GM23338 (cell line): ENCODE measurements around the gene GJB4.

Experiments
- CREB1 ChIP-seq: fragments of 250-450 bp; sonication (Bioruptor Pico); IDR thresholded peaks from 2 replicates; pipeline ENCODE4 v1.5.0; 2020; ENCODE audit warnings: low read depth, mild to moderate bottlenecking, moderate library complexity
- EZH2 ChIP-seq: fragments of 200-600 bp; sonication (generic); IDR thresholded peaks from one replicate; pipeline ENCODE4 v1.8.0; 2017; ENCODE audit warnings: antibody characterized with exemption, mild to moderate bottlenecking, low read depth; ENCODE audit not compliant: unreplicated experiment
- EZH2phosphoT487 ChIP-seq: fragments of 200-600 bp; sonication (generic); IDR thresholded peaks from one replicate; pipeline ENCODE4 v1.8.1; 2018; ENCODE audit warnings: antibody characterized with exemption; ENCODE audit not compliant: unreplicated experiment
- JUNB ChIP-seq: IDR thresholded peaks from one replicate; pipeline ENCODE4 v1.6.1; 2016; ENCODE audit warnings: antibody characterized with exemption; ENCODE audit not compliant: unreplicated experiment
- NANOG ChIP-seq: IDR thresholded peaks from 2 replicates; pipeline ENCODE4 v1.6.1; 2016; ENCODE audit warnings: antibody characterized with exemption, borderline replicate concordance
- POLR2AphosphoS5 ChIP-seq: IDR thresholded peaks from 2 replicates; pipeline ENCODE4 v1.6.1; 2016; ENCODE audit warnings: antibody characterized with exemption, low read depth
- STAT1 ChIP-seq: IDR thresholded peaks from one replicate; pipeline ENCODE4 v1.6.1; 2016; ENCODE audit warnings: antibody characterized with exemption; ENCODE audit not compliant: unreplicated experiment
- ZNF114 ChIP-seq: fragments of 250-450 bp; sonication (Bioruptor Pico); IDR thresholded peaks from 2 replicates; pipeline ENCODE4 v1.5.0; 2020; ENCODE audit warnings: mild to moderate bottlenecking, moderate library complexity
- ZNF331 ChIP-seq: fragments of 250-450 bp; sonication (Bioruptor Pico); IDR thresholded peaks from 2 replicates; pipeline ENCODE4 v1.5.0; 2020; ENCODE audit warnings: low read depth, mild to moderate bottlenecking, moderate library complexity
- TF ChIP-seq, protein P1 (sequence below), 2 experiments: fragments of 200-600 bp in 1 of 2; sonication (generic) in 1 of 2; conservative IDR thresholded peaks; 2 replicates each; pipeline versions ENCODE4 v1.5.1 to v1.6.1; 2016 to 2017; ENCODE audit warnings: antibody characterized with exemption in 2 of 2, low read depth in 2 of 2, mild to moderate bottlenecking in 2 of 2, moderate library complexity in 1 of 2
- TF ChIP-seq, protein P2 (sequence below): IDR thresholded peaks from one replicate; pipeline ENCODE4 v1.6.1; 2018; ENCODE audit warnings: antibody characterized with exemption; ENCODE audit not compliant: unreplicated experiment
- TF ChIP-seq, protein P3 (sequence below): fragments of 250-450 bp; sonication (Bioruptor Pico); IDR thresholded peaks from 2 replicates; pipeline ENCODE4 v1.5.0; 2020; ENCODE audit warnings: mild to moderate bottlenecking, moderate library complexity
- TF ChIP-seq, protein P4 (sequence below): IDR thresholded peaks from 2 replicates; pipeline ENCODE4 v1.6.1; 2016; ENCODE audit warnings: antibody characterized with exemption

DNA sequence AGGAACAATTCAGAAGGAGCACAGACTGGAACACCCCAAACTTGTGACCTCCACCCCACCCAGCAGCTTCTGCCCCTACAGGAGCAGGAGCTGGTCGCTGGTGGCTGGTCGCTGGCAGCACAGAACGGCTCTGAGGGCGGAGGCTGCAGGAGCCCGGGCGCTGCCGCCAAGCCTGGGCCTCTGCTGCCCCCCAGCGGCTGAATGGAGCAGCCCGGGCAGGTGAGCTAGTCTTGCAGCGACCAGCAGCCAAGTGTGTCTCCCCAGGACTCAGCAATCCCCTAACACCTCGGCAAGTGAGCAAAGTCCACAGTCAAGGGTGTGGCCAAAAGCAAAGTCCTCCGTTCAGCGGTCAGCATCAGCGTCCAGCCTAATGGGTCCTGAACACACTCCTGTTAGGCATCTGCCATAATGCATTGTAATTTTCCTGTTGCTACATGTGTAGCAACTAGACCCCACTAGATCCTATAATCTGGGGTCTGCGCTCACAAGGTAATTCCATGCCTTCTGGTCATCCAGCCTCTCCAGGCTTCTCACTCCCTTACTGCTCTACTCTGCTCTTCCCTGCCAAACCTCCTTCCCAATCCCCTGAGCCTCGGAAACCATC is 16.8 kb upstream of the GJB4 start:
- TF ChIP-seq POLR2AphosphoS5 (no peak), CREB1 (CRISPR knock-in tag) (no peak), ZNF331 (CRISPR knock-in tag) (no peak), EZH2phosphoT487 (no peak), EZH2 (no peak), STAT1 (no peak), JUNB (no peak), NANOG (no peak), ZNF114 (CRISPR knock-in tag) (no peak)
- TF ChIP-seq, protein P1, sequence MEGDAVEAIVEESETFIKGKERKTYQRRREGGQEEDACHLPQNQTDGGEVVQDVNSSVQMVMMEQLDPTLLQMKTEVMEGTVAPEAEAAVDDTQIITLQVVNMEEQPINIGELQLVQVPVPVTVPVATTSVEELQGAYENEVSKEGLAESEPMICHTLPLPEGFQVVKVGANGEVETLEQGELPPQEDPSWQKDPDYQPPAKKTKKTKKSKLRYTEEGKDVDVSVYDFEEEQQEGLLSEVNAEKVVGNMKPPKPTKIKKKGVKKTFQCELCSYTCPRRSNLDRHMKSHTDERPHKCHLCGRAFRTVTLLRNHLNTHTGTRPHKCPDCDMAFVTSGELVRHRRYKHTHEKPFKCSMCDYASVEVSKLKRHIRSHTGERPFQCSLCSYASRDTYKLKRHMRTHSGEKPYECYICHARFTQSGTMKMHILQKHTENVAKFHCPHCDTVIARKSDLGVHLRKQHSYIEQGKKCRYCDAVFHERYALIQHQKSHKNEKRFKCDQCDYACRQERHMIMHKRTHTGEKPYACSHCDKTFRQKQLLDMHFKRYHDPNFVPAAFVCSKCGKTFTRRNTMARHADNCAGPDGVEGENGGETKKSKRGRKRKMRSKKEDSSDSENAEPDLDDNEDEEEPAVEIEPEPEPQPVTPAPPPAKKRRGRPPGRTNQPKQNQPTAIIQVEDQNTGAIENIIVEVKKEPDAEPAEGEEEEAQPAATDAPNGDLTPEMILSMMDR (conservative IDR thresholded peaks at IDR 0.05; ENCODE audit: low read depth in 2 of 2): peak; percentile 70 to 97
- TF ChIP-seq, protein P2, sequence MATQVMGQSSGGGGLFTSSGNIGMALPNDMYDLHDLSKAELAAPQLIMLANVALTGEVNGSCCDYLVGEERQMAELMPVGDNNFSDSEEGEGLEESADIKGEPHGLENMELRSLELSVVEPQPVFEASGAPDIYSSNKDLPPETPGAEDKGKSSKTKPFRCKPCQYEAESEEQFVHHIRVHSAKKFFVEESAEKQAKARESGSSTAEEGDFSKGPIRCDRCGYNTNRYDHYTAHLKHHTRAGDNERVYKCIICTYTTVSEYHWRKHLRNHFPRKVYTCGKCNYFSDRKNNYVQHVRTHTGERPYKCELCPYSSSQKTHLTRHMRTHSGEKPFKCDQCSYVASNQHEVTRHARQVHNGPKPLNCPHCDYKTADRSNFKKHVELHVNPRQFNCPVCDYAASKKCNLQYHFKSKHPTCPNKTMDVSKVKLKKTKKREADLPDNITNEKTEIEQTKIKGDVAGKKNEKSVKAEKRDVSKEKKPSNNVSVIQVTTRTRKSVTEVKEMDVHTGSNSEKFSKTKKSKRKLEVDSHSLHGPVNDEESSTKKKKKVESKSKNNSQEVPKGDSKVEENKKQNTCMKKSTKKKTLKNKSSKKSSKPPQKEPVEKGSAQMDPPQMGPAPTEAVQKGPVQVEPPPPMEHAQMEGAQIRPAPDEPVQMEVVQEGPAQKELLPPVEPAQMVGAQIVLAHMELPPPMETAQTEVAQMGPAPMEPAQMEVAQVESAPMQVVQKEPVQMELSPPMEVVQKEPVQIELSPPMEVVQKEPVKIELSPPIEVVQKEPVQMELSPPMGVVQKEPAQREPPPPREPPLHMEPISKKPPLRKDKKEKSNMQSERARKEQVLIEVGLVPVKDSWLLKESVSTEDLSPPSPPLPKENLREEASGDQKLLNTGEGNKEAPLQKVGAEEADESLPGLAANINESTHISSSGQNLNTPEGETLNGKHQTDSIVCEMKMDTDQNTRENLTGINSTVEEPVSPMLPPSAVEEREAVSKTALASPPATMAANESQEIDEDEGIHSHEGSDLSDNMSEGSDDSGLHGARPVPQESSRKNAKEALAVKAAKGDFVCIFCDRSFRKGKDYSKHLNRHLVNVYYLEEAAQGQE: no peak
- TF ChIP-seq, protein P3, sequence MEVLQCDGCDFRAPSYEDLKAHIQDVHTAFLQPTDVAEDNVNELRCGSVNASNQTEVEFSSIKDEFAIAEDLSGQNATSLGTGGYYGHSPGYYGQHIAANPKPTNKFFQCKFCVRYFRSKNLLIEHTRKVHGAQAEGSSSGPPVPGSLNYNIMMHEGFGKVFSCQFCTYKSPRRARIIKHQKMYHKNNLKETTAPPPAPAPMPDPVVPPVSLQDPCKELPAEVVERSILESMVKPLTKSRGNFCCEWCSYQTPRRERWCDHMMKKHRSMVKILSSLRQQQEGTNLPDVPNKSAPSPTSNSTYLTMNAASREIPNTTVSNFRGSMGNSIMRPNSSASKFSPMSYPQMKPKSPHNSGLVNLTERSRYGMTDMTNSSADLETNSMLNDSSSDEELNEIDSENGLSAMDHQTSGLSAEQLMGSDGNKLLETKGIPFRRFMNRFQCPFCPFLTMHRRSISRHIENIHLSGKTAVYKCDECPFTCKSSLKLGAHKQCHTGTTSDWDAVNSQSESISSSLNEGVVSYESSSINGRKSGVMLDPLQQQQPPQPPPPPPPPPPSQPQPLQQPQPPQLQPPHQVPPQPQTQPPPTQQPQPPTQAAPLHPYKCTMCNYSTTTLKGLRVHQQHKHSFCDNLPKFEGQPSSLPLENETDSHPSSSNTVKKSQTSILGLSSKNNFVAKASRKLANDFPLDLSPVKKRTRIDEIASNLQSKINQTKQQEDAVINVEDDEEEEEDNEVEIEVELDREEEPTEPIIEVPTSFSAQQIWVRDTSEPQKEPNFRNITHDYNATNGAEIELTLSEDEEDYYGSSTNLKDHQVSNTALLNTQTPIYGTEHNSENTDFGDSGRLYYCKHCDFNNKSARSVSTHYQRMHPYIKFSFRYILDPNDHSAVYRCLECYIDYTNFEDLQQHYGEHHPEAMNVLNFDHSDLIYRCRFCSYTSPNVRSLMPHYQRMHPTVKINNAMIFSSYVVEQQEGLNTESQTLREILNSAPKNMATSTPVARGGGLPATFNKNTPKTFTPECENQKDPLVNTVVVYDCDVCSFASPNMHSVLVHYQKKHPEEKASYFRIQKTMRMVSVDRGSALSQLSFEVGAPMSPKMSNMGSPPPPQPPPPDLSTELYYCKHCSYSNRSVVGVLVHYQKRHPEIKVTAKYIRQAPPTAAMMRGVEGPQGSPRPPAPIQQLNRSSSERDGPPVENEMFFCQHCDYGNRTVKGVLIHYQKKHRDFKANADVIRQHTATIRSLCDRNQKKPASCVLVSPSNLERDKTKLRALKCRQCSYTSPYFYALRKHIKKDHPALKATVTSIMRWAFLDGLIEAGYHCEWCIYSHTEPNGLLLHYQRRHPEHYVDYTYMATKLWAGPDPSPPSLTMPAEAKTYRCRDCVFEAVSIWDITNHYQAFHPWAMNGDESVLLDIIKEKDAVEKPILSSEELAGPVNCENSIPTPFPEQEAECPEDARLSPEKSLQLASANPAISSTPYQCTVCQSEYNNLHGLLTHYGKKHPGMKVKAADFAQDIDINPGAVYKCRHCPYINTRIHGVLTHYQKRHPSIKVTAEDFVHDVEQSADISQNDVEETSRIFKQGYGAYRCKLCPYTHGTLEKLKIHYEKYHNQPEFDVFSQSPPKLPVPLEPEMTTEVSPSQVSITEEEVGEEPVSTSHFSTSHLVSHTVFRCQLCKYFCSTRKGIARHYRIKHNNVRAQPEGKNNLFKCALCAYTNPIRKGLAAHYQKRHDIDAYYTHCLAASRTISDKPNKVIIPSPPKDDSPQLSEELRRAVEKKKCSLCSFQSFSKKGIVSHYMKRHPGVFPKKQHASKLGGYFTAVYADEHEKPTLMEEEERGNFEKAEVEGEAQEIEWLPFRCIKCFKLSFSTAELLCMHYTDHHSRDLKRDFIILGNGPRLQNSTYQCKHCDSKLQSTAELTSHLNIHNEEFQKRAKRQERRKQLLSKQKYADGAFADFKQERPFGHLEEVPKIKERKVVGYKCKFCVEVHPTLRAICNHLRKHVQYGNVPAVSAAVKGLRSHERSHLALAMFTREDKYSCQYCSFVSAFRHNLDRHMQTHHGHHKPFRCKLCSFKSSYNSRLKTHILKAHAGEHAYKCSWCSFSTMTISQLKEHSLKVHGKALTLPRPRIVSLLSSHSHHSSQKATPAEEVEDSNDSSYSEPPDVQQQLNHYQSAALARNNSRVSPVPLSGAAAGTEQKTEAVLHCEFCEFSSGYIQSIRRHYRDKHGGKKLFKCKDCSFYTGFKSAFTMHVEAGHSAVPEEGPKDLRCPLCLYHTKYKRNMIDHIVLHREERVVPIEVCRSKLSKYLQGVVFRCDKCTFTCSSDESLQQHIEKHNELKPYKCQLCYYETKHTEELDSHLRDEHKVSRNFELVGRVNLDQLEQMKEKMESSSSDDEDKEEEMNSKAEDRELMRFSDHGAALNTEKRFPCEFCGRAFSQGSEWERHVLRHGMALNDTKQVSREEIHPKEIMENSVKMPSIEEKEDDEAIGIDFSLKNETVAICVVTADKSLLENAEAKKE (CRISPR knock-in tag): no peak
- TF ChIP-seq, protein P4, sequence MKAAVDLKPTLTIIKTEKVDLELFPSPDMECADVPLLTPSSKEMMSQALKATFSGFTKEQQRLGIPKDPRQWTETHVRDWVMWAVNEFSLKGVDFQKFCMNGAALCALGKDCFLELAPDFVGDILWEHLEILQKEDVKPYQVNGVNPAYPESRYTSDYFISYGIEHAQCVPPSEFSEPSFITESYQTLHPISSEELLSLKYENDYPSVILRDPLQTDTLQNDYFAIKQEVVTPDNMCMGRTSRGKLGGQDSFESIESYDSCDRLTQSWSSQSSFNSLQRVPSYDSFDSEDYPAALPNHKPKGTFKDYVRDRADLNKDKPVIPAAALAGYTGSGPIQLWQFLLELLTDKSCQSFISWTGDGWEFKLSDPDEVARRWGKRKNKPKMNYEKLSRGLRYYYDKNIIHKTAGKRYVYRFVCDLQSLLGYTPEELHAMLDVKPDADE: no peak
